DMS153 treated with DMSO at 0.1 percent for 48 hours (cell line): ENCODE measurements around the gene IL18R1.

Source experiments
- DNase-seq: peaks from one replicate; lab custom pipeline; 2025; ENCODE audit not compliant: unreplicated experiment; lab: John Stamatoyannopoulos, UW

IL18R1 gene

GRCh38 chr2:102344397-102344796, 11.2 kb upstream of the IL18R1 start:
- no peak for DNase-seq

- DNase-seq = no peak
Measured at GRCh38 chr2:102345329-102345920, 10.2 kb upstream of the IL18R1 start.

GRCh38 chr2:102346381-102347130, 9.0 kb upstream of the IL18R1 start:
- DNase-seq = no peak

GRCh38 chr2:102350137-102350793, 5.3 kb upstream of the IL18R1 start:
- DNase-seq = no peak

- no peak for DNase-seq
Measured at GRCh38 chr2:102356381-102356712, 751 bp downstream of the IL18R1 start.

- no peak for DNase-seq
Measured at GRCh38 chr2:102356741-102357140, 1.1 kb downstream of the IL18R1 start.

- DNase-seq = no peak
Measured at GRCh38 chr2:102357937-102358336, 2.3 kb downstream of the IL18R1 start.

GRCh38 chr2:102358496-102358895, 2.9 kb downstream of the IL18R1 start:
- no peak for DNase-seq

- DNase-seq = no peak
Measured at GRCh38 chr2:102359527-102359926, 3.9 kb downstream of the IL18R1 start.

GRCh38 chr2:102361632-102362241, 6.1 kb downstream of the IL18R1 start:
- DNase-seq = no peak

GRCh38 chr2:102365763-102366162, 10.2 kb downstream of the IL18R1 start:
- no peak for DNase-seq

GRCh38 chr2:102366406-102367112, 11.0 kb downstream of the IL18R1 start:
- no peak for DNase-seq

- DNase-seq = no peak
Measured at GRCh38 chr2:102367331-102367971, 11.9 kb downstream of the IL18R1 start.

- DNase-seq = no peak
Measured at GRCh38 chr2:102368461-102369109, 13.0 kb downstream of the IL18R1 start.

- DNase-seq = no peak
Measured at GRCh38 chr2:102369866-102370265, 14.3 kb downstream of the IL18R1 start.

- no peak for DNase-seq
Measured at GRCh38 chr2:102376052-102376591, 20.5 kb downstream of the IL18R1 start.

GRCh38 chr2:102383722-102384121, 28.1 kb downstream of the IL18R1 start:
- DNase-seq = no peak

- no peak for DNase-seq
Measured at GRCh38 chr2:102385522-102385921, 29.9 kb downstream of the IL18R1 start.

GRCh38 chr2:102386004-102386403, 30.4 kb downstream of the IL18R1 start:
- DNase-seq = no peak
